ENCODE measurements around the gene COQ7.

COQ7 gene

DNA sequence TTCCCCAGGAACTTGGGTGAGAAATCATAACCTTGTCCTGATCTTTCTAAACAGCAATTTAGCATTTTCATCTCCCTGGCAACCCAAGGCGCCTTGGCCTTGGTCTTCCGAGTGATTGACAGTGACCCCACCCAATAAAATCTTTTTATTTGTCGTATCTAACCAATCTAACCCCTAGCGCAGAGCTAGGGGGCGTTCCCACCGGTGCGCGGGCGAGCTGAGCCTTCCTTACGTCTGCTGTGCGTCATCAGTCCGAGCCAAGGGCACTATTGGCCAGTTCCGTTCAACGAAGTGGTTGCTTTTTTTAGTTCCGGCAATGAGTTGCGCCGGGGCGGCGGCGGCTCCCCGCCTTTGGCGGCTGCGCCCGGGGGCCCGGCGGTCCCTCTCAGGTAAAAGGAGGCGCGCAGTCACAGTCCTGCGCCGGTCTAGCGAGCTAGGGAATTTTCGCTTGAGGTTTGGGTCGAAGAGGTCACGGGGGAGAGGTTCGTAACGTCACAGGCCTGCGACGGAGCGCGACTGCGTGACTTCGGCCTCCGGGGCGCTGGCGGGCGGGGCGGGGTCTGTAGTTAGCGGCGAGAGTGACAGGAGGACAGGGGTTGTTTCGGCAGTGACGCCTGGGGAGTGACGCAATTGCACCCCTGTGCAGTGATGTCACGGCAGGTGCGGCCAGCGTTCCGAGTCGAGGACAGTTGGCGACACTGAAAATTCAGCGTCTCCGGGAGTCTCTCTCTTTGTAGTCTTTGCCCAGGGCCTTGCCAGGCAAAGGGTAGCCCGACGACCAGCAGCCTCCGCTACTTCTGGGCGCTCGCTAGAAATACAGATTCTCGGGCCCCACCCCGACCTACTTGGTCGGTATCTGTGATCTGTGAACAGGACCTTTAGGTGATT lies at the start of gene COQ7:
Gene COQ7 (plus strand): TSS at position 266 of the 888 bp plus-strand sequence. CDS start 51 bp downstream, at position 317.
- peak; percentile 98 for DNase-seq (ENCODE audit: low read depth)

DNA sequence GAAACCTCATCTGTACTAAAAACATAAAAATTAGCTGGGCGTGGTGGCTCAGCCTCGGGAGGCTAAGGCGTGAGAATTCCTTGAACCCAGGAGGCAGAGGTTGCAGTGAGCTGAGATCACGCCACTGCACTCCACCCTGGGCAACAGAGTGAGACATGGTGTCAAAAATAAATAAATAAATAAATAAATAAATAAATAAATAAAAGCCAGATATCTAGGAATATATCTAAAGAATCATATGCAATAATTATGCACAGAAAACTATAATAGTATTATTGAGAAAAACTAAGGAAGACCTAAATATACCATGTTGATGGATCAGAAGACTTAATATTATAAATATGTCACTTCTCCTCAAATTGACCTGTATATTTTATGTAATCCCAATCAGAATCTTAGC lies 46.7 kb upstream of the COQ7 start:
- no peak for DNase-seq (ENCODE audit: low read depth)

DNA sequence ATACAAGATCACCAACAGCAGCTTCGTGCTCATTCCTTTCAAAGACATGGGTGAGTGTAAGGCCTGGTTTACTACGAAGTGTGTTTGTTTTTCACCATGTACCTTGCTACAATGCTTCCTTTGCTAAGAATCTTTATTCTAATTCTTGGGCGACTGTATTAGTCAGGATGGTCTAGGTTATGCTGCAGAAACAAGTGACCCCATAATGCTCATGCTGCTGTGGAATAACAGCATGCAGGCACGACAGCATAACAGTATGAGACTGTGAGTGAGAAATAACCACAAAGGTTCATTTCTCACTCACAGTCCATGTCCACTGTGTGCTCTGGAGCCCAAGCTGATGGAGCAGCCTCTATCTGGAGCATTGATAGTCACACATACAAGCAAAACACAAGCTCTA lies 45.7 kb upstream of the COQ7 start:
- no peak for DNase-seq (ENCODE audit: low read depth)

DNA sequence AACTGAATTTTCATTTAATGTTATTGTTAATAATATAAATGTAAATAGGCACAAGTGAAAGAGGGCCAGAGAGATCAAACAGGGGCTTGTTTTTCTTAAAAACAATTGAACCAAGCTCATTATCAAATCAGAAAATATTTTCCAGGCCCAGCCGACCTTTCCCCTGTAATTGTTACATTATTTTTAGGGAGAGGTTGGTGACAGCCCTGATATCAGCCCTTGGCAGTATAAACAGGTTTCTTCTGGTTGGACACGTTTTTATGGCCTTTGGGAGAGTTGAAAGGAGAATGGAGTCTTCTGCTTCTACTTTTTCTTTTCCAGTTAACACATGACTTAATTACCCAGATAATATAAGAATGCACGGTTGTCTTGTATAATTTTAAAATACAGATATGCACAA lies 40.0 kb upstream of the COQ7 start:
- no peak for DNase-seq (ENCODE audit: low read depth)

DNA sequence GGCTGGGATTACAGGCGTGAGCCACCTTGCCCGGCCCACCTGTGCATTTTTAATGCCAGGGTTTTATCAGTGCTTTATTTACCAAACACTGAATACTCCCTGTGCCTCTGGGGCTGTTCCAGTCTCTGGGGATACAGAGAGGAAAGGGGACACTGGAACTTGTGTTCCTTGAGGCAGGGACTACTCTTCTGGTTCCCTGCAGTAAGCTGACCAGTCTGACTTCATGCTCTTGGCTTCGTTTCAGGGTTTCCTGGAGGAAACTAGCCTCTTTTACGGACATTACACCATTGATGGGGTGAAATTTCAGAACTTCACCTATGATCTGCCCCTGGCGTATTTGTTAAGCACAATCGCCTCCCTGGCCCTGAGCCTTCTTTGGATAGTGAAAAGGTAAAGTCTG lies 37.4 kb upstream of the COQ7 start:
- DNase-seq (ENCODE audit: low read depth): no peak

DNA sequence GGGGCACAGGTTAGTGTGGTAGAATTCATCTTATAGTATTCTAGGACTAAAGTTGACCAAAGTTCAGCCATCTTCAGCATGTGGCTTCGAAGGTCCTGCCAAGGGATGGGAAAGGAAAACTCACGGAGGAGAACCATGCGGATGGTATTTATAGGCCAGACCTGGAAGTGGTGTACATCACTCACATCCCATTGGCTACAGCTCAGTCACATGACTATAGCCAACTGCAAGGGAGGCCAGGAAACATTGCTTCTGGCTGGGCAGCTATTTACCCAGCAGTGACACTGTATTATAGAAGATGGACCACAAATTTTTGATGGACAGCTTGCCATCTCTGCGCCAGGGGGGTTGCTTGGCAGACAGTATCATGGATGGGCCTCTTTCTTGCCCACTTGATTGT lies 35.7 kb upstream of the COQ7 start:
- DNase-seq (ENCODE audit: low read depth): no peak

DNA sequence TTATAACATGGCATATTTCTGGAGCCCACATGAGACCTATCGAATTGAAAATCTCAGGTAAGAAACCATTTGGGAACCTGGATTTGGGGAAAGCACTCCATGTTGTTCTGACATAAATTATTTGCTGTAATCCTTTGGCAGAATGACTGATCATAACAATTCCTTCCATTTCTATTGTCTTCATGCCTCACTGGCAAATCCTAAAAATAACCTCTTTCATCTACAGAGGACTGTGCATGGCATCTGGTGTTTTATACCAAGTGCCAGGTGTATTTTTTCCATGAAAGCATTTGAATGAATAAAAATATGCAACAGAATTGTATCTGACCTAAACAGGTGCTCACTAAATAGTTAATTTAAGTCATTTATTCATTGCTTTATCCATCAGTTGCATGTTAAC lies 33.7 kb upstream of the COQ7 start:
- no peak for DNase-seq (ENCODE audit: low read depth)

DNA sequence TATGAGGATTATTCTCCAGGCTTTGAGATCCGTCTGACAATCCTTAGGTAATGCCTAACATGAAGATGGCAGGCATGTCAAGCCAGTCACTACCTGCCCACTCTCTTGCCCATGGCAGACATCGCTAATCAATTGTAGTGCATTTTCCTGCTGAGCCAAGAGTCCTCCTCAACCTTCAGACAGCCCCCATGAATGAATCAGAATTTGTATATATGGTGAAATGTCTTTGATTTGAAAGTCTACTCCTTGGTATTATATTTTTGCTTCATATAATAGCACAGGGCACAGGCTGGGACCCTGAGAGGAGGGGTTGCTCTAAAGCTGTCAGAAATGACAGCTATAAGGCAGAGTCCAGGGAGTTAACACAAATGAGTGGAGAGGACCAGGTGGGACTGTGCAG lies 27.0 kb upstream of the COQ7 start:
- DNase-seq (ENCODE audit: low read depth): no peak

DNA sequence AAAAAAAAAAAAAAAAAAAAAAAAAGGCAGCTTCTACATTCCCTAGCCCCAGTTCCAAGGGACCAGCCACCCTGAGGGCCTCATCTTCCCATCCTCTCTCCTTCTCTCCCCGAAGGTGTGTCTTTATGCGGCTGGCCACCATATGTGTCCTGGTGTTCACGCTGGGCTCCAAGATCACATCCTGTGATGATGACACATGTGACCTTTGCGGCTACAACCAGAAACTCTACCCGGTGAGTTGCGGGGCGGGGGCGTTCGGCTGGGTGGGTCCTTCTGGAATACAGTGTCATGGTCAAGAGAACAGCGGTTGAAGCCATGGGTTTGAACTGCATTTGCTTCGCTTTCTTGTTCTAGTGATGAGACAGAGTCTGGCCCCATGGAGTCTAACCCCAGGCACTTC lies 22.6 kb upstream of the COQ7 start:
- DNase-seq (ENCODE audit: low read depth): no peak

DNA sequence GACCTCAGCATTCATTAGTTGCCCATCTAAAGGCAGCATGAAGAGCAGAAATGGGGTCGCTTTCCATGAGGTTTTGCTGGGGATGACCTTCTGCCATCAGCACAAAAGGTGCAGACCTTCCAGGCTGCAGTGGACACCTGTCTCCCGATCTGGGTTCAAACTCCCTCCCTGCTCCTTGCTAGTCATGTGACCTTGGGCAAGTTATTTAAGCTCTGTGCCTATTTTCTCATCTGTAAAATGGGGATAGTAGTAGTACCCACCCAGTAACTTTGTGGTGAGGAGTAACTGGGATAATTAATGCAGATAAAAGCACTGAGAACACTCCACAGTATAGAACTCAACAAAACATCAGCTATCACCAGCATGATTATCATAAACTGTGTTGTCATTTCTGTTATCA lies 21.4 kb upstream of the COQ7 start:
- DNase-seq (ENCODE audit: low read depth): no peak

DNA sequence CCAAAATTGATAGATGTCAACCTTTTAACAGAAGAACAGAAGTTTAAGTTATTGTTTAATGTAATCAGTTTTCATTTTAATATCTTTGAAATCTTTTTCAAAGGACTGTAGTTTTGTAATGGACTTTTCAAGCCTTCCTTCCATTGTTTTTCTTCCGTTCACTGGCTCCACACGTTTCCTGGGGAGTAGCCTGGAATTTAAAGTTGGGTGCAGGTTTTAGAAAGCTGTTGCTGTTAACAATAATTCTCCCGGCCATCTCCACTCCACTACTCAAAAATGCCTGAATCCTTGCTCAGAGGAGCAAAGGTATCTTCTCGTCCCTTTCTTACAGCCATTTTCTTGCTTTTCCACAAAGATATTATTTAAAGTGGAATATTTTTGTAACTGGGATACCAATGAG lies 4.7 kb upstream of the COQ7 start:
- no peak for DNase-seq (ENCODE audit: low read depth)

DNA sequence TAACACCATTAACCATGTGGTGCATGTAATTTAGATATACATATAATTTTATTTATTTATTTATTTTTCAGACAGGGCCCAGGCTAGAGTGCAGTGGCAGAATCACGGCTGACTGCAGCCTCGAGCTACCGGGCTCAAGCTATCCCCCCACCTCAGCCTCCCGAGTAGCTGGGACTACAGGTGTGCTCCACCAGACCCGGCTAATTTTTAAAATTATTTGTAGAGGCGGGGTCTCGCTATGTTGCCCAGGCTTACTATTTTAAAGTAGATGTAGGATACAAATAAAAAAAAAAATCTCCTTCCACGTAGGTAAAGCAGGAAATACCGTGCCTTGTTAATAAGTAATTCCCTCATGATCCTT lies 446 bp upstream of the COQ7 start:
- no peak for DNase-seq (ENCODE audit: low read depth)

DNA sequence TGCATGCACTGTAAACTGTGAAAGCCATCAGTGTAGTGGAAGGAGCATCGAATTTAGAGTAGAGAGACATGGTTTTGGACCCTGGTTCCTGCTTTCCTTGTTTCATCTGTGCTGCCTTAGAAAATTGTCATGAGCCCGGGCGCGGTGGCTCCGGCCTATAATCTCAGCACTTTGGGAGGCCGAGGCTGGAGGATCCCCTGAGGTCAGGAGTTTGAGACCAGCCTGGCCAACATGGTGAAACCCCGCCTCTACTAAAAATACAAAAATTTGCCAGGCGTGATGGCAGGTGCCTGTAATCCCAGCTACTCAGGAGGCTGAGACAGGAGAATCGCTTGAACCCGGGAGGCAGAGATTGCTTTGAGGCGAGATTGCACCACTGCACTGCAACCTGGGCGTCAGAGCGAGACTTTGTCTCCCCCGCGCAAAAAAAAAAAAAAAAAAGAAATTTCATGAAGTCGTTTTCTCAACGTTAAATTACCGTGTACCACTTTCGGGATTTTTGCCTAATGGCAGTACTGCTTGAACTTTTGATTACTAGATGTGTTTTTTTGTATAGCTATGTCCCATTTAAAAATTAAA lies 912 bp downstream of the COQ7 start:
- no peak for DNase-seq (ENCODE audit: low read depth)

DNA sequence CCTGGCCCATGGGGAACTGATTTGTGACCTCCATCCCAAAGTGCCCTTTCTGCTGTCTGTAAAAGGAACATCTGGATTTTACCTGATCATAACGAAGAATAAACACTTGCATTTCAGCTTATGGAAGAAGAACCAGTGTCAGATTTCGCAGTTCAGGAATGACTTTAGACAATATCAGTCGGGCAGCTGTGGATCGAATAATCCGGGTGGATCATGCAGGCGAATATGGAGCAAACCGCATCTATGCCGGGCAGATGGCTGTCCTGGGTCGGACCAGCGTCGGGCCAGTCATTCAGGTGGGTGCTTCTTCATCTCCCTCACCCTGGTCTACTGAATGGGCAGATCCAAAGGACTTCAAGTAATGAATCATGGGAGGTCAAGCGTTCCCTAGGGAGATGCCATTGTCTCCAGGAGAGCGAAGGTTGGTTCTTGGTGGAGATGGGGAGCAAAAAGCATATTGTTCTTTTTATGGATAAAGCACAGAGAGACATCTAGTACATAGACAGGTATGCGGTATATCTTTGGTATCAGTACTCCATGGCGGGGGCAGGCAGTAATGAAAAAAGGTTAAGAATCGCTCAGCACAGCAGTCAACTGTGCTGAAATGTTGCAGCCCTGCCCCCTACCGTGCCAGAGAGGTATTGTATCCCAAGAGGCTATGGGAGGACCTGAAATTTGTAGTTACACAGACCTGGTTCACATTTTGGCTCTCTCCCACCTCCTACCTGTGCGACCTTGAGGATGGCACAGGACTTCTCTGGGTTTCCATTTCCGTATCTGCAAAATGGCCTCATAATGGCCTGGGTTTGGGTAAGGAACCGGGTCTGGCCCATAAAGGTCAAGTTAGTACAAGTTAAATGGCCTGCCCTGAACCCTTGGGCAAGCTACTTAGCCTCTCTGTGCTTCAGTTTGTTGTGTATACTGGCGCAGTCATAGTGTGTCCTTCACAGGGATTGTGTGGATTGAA lies 4.7 kb downstream of the COQ7 start:
- peak; percentile 34 for DNase-seq (ENCODE audit: low read depth)

DNA sequence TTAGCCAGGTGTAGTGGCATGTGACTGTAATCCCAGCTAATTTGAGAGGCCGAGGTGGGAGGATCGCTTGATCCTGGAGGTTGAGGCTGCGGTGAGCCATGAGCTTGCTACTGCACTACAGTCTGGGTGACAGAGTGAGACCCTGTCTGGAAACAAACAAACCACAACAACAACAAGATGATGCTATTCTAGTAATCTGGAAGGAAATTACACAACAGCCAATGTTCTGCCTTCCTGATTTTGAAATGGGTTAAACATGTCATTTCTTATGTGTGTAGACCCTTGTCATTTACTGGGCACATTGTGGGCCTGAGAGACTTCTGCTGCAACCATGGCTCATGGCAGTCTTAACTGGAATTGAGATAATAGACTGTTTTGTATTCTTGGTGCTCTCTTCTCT lies 5.9 kb downstream of the COQ7 start:
- no peak for DNase-seq (ENCODE audit: low read depth)

DNA sequence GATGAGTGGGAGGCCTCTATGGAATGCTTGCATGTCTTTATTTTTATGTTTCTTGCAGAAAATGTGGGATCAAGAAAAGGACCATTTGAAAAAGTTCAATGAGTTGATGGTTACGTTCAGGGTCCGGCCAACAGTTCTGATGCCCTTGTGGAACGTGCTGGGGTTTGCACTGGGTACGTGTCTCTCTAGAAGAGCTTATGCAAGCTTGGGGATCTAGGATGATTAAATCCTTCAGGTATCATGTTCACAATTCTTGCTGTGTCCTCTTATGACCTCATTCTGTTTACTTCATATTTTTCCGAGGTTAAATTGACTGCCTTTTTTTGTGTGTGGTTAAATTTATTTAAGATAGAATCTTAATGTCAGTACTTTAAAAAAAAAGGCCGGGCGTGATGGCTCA lies 6.4 kb downstream of the COQ7 start:
- DNase-seq (ENCODE audit: low read depth): no peak

DNA sequence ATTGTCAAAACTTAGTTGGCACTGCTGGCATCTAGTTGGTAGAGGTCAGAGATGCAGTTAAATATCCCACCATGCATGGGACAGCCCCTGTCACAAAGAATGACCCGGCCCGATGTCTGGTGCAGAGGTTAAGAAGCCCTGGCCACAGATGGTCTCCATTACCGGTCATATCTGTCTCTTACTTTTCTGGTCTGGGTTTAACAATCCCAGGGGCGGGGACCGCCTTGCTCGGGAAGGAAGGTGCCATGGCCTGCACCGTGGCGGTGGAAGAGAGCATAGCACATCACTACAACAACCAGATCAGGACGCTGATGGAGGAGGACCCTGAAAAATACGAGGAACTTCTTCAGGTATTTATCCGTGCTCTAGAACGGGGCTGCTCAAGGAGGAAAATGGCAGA lies 8.1 kb downstream of the COQ7 start:
- no peak for DNase-seq (ENCODE audit: low read depth)

DNA sequence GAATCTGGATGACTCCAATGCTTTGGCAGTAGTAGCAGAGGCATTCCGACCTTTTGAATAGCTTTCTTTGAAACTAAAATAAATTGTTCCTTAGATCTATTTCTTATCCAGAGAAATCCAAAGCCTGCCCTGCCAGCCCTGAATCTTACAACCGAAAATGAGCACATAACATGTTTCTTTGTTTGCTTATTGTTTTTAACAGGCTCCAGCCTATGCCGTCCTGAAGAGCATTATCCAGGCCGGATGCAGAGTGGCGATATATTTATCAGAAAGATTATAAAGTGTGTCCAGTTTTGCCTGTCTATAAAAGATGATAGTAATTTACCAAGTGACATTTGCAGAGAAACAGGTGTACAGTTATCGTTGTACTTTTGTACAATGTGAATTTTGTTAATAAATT lies 10.5 kb downstream of the COQ7 start:
- no peak for DNase-seq (ENCODE audit: low read depth)

DNA sequence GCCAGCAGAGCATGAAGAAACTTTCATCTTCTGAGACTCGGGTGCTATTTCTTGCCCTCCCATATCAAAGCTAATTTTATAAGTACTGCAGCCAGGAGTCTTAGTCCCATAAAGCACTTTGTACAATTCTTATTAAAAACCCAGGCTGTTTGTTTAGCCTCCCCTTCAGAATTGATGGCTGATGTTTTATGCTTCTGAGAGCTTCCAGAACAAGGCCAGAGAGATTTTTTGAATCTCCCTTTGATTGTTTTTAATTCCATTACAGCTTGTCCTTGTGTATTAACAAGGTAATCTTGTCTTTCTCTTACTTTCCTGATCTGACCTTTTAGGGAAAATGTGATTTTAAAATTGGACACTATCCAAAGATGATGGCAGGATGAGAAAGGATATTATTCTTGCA lies 16.3 kb downstream of the COQ7 start:
- DNase-seq (ENCODE audit: low read depth): no peak

DNA sequence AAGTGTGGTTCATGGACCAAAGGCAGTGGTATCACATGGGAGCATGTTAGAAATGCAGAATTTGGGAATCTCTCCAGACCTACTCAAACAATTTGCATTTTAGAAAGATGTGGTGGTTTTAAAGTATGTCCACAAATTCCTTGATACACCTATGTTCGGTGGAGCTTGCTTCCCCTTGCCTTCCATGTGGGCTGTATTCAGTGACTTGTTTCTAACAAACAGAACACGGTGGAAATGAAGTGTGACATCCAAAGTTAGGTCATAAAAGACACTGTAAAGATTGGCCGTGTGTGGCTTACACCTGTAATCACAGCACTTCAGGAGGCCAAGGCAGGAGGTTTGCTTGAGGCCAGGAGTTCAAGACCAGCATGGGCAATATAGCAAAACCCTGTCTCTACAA lies 16.7 kb downstream of the COQ7 start:
- no peak for DNase-seq (ENCODE audit: low read depth)

DNA sequence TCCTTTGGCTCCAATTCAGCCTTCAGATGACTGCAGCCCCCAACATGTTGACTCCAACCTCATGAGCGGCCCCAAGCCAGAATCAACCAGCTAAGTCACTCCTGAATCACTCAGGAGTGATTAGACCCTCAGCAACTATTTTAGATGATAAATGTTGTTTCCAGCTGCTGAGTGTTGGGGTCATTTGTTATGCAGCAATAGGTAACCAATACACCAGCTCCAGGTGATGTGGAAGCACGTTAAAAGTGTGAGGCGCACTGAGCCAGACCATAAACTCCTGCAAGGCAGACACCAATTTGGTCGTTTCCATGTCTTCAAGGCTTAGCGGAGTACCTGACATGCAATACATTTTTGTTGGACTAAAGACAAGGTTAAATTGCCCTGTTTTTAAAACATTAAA lies 17.5 kb downstream of the COQ7 start:
- no peak for DNase-seq (ENCODE audit: low read depth)

DNA sequence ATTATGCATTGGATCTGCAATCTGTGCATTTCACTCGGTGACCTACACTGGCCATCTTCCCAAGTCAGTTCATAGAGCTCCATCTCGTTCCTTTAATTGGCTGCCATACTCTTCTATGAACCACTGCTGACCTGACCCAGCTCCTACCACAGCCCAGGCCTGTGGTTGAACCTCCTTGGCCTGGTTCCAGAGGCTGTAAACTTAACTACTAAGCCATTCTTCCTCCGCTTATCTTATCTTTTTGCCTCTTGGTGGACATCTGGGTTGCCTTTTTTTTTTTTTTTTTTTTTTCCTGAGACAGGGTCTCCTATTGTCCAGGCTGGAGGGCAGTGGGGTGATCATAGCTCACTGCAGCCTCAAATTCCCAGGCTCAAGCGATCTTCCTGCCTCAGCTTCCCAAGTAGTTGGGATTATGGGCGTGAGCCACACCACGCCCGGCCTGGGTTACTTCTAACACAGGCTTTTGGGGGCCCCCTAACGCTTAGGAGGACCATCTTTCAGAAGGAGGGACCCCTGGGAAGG lies 18.3 kb downstream of the COQ7 start:
- no peak for DNase-seq (ENCODE audit: low read depth)
